ENCODE measurements around the gene DMRT2. TPM values are rescaled to one million over a fixed set of nuclear protein-coding genes. Genes with fewer than 3 reads are reported as not detected.

The DMRT2 gene
- total RNA-seq, 1 experiment from 2014 or later, result 15.4 TPM

DNA sequence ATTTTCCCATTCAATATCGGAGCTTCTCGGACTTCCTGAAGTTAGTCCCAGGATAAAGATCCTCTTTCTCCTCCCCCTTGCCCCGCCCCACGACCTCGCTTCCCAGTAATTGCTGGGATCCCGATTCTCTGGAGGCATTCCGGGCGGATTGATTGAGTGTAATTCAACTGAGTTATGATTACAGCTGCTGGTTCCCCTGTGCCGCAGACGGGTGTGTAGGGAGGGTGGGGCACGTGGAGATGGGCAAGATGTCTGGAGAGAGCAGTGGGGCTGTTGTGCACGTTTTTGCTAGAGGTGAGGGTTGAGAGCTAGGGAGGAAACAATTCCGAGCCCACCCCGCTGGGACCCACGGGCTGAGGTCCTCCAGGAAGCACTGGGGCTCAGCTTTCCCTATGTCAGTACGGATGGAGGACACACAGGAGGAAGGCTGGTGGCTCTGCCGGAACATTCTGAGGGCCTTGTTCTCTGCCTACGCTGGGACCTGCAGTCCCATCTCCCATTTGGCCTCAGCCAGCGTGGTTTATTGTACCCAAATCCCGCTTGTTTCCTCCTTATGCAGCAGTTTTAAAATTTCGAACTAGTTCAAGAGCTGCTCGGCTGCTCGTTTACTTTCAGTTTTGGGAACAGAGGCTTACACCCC lies 2.4 kb upstream of the DMRT2 start:
- DNase-seq (ENCODE audit: low read depth), result peak; percentile 60

DNA sequence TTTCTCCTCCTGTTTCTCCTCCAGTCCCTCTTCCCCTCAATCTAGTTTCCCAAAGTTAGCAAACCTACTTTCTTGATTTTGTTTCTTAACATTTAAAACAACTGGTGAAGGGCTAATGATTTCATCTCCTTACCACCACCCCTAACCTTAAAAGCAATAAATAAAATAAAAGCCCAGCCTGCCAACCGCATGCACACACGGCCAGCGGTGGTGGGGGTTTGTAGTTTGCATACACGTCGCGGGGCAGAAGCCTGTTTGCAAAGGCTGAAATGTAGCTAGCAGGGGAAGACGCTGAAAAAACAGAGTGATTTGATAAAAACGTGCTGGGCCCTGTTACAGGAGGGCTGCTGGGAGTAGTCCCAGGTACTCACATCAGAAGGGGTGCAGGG lies 1.9 kb upstream of the DMRT2 start:
- no peak for DNase-seq (ENCODE audit: low read depth)

DNA sequence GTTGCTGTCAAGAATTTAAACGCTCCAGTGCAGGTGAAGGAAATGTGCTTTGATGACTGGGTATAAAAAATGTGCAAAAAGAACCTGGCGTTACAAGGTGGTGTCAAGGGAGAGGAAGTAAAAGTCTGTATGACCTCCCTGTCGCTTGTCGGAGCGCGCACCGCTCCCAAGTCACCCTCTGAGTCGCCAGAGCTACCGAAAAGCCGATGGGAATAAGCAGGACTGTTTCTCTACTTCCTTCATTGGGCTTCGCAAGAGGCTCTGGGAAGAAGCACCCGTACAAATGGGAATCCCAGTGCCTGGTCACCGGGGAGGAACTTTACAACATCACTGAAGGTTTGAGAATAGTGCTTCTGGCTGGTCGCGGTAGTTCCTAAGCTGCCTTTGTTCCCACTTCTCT lies 1.3 kb upstream of the DMRT2 start:
- no peak for DNase-seq (ENCODE audit: low read depth)

DNA sequence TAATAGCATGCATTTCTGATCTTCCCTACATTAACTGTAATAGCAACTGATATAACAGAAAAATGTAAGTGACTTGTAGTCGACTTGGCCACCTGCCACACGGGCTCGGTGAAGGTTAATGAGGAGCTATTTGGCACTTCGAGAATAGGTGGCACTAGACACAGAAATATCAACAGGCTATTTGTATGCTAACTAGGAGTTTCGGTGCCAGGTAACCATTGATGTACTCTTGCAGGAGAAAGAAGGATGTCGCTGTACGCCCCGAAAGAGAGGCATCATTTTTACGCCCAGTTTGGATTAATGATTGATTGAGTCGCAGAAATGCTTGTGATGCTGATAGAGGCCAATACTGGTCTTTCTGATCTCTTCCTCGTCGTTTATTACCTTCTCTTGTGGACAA lies 516 bp upstream of the DMRT2 start:
- DNase-seq (ENCODE audit: low read depth), result no peak

DNA sequence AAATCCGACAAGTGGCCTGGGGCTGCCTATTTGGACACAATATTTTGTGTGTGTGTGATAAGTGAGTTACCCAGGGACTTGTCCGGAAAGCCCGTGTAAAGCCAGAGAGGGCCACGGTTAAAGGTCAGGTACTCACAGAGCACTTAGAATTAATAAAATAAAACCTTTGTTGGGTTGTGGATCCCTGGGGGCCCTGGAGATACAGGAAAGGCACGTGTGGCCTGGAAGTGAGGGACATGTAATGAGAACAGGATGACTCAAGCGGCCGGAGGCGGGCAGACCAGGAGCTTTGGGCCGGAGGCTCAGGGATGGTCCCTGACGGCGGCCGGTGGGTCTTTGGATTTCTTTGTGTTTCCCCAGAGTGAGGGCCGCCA lies 1.0 kb downstream of the DMRT2 start:
- DNase-seq (ENCODE audit: low read depth), result peak; percentile 66

DNA sequence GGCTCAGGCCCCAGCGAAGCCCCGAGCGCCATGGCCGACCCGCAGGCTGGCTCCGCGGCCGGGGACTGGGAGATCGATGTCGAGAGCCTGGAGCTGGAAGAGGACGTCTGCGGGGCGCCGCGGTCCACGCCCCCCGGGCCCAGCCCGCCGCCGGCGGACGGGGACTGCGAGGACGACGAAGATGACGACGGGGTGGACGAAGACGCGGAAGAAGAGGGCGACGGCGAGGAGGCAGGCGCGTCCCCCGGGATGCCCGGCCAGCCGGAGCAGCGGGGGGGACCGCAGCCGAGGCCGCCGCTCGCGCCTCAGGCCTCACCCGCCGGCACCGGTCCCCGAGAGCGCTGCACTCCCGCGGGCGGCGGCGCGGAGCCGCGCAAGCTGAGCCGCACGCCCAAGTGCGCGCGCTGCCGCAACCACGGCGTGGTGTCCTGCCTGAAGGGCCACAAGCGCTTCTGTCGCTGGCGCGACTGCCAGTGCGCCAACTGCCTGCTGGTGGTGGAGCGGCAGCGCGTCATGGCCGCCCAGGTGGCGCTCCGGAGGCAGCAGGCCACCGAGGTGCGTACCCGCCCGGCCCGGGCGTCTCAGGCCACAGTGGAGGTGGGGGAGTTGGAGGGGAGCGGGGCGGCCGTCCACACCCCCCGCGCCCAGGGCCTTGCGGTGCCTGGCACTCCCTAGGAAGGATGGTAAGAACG lies 1.6 kb downstream of the DMRT2 start:
- DNase-seq (ENCODE audit: low read depth), result no peak

DNA sequence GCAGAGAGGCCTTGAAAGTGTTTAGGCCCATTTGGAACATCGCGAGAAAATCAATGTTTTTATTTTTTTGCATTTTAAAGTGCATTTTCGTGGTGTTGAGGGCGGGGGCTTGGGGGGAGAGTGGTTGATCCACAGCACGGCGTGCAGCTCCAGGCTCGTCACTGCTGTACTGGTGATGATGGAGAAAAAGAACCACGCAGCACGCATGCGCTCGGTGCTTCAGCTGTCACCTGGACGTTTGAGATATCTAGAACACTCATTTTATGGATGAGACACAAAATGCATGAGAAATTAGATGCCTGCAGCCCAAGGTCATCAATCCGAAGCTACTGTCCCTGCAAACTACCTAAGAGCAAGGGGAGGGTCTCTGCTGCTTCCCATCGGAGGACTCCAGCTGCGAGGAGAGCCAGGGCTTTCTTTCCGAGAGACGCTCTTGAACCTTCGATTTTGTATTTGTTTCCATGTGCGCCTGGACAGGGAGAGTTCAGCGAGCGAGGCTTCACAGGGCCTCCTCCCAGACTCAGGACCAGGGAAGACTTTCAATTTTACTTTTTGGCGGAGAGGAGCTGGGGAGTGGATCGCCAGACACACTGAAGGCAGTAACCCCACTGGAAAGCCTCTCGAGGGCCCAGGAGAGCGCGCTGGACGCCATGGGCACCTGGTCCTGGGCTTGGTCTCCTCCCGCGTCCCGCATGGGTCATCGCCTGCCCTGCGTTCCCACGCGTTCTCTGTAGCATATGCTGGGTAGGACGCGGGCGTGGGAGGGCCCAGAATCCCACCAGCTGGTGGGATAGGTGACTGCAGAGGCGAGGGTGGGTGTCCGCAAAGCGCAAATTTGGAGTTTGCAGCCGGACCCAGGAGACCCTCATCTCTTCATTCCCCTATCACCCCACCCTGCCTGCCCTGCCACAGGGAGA lies 2.5 kb downstream of the DMRT2 start:
- DNase-seq (ENCODE audit: low read depth), result no peak

DNA sequence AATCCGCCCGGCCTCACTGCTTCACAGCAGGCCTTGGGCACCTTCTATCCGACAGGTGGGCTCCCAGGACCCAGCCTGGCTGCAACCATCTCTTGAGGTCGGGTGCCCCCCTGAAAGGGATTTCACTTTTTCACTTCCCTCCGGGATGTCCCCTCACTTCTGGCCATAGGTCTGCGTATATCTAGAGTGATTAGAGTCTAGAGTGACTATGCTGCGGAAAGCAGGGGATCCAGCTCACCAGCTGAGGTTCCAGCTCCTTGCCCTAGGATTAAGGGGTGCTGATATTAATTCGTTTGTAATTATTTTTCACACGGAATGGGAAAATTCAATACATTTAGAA lies 3.1 kb downstream of the DMRT2 start:
- no peak for DNase-seq (ENCODE audit: low read depth)

DNA sequence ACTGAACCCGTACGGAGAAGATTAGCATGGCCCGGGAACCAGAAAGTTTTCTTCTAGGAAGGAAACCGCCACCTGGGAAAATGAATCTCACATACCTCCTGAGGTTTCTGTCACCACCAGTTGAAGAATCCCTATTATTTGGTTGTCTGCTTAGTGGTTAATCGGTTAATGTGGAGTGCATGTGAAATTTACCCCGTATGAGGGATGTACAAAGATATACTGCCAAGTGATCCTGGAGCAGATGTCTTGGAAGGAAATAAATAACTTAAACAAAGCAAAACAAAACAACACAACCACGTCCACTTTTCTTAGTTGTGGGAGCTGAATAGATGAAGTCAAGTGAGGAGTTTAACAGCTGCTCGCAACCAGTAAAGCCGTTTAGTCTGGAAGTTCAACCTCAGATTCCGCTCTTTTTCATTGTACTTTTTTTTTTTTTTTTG lies 3.8 kb downstream of the DMRT2 start:
- no peak for DNase-seq (ENCODE audit: low read depth)

DNA sequence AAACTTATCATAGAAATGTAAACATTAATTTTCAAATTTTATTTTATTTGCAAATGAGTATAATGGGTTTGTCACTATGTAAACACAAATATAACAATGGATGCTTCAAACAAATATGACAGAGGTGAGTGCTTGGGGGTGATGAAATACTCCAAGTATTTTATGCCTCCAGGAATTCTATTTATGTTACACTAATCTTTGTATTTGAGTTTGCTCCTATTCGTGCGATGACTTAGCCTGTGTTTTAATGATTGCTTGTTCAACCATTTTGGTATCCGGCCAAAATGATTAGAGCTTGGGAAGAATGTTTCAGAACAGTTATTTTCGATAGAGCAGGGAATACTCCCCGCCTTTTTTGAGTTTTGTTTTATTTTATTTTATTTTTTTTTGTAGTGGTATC lies 5.0 kb downstream of the DMRT2 start:
- peak; percentile 84 for DNase-seq (ENCODE audit: low read depth)

DNA sequence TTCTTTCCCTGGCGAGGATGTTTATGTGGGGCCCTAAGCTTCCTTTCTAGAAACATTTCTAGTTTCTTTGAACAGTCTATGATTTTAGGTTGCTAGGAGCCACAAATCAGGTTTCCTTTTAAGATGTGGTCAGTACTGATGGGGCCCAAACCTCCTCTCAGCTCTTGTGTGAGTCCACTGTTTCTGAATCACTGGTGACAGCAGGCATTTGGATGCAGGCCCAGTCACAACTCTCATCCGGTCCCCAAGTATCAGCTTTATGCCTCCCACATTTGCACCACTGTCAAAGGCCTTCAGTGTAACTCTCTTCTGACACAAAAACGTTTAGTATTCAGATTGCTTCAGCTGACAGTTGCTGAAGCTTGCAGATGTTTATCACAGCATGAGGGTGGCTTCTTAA lies 7.8 kb downstream of the DMRT2 start:
- peak; percentile 85 for DNase-seq (ENCODE audit: low read depth)

DNA sequence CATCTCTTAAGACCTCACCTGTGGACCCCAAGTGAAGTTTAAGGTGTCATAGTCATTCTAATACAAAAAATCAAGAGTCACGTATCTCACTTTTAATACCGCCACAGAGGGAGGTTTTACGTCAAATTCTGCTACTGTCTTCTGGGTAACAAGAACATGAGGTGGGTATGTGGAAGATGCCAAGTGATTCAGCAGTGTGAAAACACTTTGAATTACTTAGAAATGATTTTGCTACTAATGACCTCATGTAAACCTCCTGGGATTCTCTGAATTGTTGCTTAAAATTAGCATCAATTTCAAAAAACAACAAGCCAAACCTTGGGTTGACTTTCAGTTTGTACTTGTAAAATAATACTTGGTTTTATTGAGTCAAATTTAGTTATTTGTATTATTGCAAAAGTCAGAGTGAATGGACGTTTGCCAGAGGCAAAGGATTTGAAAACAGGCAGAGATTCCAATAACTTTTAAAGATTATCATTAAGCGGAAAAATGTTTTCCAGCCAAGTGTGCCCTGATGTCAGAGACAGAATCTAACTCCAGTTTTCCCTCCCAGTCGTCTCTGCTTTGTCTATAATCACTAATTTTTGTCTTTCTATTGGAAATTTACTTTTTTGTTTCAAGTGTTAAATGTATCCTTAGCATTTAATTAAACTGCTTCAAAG lies 8.8 kb downstream of the DMRT2 start:
- DNase-seq (ENCODE audit: low read depth), result peak; percentile 44

DNA sequence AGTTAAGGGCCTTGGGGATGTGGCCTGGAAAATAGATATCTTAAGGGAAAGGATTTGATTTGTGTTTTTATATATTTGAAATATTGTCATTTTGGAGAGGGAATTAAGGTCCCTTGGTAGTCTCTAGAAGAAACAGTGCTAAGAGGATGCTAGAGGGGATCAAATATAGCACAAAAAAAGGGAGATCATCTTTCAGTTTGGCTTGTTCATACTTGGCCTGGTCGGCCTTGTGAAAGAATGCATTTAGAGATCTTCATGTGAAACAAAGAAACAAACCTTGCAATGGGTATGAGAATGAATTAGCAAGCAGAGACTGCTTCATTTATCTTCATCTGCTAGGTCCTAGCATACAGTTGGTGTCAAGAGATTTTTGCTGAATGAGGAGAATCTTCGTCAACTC lies 15.0 kb downstream of the DMRT2 start:
- DNase-seq (ENCODE audit: low read depth), result no peak

DNA sequence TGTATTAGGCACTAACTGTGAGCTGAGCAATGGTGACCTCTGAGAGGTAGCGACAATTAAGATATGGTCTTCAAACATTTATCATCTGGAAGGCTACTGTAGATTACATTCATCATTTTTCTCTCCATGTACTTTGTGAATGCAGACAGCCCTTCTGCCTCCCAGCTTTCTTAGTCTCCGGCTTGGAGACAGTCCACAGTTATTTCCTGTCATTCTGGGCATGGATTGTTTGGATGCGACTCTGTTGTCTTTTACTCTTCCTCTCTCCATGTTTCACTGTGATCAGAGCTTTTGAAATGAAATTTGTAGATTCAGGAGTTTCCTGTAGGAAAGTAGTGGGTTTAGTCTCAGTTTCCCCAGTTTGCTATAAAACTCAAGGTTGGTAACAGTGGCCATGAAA lies 20.5 kb downstream of the DMRT2 start:
- DNase-seq (ENCODE audit: low read depth), result no peak

DNA sequence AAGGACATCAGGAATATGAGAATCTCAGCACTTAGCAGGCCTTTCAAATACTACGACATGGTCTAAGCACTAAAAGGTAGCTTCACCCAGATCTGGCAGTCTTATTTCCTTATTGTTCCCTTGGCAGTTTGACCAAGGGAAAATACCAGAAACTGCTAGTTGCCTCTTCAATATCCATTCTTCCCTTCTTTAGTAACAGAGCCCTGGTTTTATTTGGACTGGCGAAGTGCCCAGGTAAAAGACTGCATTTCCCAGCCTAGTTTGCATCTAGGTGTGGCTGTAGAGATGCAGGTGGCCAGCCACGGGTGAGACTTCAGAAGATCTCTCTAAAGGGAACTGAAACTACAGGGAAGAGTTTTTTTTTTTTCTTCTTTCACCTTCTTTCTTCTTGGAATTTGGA lies 21.6 kb downstream of the DMRT2 start:
- DNase-seq (ENCODE audit: low read depth), result no peak

DNA sequence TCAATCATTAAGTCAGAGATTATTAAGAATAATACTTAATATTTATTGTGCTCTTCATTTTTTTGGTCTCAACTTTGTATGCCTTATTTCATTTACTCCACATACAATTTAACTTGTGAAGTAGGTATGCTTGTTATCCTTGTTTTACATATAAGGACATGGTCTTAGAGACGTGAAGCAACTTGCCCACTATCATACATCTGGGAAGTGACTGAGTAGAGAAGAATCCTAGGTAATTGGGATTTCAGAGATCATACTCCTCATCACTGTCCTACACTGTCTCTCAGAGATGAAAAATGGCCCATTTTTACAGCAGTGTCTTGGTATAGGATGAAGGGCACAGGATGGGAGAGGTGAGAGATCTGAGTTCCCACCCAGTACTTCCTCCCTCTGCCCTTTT lies 23.3 kb downstream of the DMRT2 start:
- DNase-seq (ENCODE audit: low read depth), result no peak

DNA sequence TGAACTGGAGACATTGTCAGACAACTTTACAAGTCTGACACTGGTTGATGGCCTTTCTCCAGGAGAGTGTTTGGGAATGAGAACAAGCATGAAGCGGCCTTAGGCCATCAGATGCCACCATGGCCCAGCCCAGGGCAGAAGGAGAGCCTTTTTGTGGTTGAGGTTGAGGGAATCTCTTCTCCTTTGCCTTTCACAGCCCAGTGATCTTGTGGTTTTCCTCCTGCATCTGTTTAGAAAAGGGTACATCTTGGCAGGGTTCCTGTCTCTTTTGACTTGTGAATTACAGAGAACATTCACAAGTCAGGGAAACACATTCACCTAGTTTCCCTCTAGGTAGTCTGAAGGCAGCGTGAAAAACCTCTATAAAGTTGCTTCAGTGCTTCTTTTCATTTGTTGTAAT lies 27.5 kb downstream of the DMRT2 start:
- no peak for DNase-seq (ENCODE audit: low read depth)

DNA sequence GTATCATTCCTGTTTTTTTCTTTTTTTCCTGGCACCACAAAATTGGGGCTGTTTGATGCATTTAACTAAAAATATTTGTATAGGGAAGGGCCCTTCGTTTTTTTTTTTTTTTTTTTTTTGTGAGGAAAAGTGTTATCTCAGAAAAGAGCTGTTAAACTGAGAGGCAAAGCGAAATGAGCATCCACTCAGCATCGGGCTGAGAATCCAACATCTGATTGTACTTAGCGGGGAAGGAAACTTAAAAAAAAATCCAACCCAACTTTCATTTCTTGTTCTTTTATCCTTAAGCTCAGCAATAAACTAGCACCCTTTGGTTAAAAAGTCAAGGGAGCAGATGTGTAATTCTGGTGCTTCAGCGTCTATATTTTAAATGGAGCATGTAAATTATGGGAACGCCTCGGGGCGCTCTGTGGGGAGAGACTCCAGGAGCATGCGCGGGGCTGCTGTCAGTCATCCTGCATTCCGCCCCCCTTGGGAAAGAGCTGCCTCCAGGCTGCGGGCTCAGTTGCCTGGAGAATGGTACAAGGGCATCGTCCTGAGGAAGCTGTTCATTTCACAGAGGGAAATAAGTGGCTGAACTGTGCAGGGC lies 33.3 kb downstream of the DMRT2 start:
- DNase-seq (ENCODE audit: low read depth), result peak; percentile 87

DNA sequence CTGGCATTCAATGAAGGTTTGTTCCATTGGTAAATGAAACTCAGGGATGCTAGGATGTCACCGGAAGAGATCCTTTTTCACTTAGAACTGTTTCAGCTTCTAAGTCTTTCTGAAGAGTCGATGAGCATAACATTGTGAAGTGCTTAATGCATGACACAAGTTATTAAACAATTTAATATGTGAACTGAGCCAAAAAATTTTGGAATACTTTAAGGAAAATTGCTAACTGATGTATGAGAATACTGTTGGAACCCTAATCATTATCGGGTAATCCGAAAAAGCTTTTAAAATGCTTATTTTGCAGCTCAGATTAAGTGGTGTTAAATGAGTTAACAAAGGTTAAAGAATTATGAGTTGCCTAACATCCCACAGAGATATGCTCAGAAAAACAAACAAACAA lies 34.9 kb downstream of the DMRT2 start:
- no peak for DNase-seq (ENCODE audit: low read depth)

DNA sequence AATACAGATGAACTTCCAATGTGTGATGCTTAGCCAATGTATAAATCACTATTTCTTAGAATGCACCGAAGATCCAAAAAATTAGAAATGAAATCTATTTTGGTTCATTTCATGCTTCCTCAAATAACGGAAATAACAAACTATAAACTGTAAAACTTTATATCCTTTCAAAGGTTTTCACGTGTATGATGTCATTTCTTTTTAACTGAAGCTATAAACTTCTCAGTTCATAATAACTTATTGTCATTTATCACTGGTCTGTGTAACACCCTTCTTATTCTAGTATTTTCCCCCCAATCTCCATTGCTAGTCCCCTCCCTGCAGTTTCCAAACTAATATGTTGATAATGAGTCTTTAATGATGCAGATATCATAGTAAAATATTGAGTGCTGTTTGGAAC lies 36.4 kb downstream of the DMRT2 start:
- DNase-seq (ENCODE audit: low read depth), result no peak

DNA sequence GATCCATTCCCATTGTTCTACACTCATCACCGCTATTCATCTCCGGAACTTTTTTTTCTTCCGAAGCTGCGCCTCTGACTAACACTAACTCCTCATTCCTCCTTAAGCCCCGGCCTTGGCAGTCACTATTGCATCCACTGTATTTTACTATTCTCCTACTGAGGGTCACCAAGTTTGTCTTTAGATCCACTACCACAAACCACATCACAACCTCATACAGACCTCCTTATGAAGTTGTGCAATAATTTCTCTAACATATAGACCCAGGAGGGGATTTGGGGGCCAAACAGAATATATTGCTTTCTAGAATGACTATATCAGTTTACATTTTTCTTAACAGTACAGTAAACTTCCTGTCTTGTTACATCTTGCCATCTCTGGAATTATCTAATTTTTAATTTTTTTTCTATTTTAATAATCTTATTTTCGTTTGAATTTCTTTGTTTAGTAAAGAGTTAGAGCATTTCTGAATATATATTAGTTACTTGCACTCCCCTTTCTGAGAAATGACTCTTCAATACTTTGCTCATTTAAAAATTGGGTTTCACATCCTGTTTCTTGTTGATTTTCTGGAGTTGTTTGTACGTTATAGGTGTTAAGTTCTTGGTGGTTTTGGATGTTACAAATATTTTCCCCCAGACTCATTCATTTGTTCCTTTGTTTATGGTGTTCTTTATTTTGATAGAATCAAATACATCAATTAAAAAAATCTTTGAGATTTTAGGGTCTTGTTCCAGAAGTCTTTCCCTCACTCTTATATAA lies 37.1 kb downstream of the DMRT2 start:
- DNase-seq (ENCODE audit: low read depth), result peak; percentile 27
